GM18505 (cell line): ENCODE results near the gene DNAH2.

Experiments
- ATAC-seq: cut with Tn5 transposase; IDR thresholded peaks from one replicate; pipeline ENCODE4 v1.9.1; 2021; ENCODE audit not compliant: unreplicated experiment
- POLR2A ChIP-seq: IDR thresholded peaks from 4 replicates; pipeline ENCODE4 v1.6.1; 2011; ENCODE audit warnings: borderline replicate concordance; ENCODE audit not compliant: insufficient read depth, insufficient read length; ENCODE audit errors: extremely low read depth

DNAH2 gene, protein sequence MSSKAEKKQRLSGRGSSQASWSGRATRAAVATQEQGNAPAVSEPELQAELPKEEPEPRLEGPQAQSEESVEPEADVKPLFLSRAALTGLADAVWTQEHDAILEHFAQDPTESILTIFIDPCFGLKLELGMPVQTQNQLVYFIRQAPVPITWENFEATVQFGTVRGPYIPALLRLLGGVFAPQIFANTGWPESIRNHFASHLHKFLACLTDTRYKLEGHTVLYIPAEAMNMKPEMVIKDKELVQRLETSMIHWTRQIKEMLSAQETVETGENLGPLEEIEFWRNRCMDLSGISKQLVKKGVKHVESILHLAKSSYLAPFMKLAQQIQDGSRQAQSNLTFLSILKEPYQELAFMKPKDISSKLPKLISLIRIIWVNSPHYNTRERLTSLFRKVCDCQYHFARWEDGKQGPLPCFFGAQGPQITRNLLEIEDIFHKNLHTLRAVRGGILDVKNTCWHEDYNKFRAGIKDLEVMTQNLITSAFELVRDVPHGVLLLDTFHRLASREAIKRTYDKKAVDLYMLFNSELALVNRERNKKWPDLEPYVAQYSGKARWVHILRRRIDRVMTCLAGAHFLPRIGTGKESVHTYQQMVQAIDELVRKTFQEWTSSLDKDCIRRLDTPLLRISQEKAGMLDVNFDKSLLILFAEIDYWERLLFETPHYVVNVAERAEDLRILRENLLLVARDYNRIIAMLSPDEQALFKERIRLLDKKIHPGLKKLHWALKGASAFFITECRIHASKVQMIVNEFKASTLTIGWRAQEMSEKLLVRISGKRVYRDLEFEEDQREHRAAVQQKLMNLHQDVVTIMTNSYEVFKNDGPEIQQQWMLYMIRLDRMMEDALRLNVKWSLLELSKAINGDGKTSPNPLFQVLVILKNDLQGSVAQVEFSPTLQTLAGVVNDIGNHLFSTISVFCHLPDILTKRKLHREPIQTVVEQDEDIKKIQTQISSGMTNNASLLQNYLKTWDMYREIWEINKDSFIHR (N-terminal part only)

DNA sequence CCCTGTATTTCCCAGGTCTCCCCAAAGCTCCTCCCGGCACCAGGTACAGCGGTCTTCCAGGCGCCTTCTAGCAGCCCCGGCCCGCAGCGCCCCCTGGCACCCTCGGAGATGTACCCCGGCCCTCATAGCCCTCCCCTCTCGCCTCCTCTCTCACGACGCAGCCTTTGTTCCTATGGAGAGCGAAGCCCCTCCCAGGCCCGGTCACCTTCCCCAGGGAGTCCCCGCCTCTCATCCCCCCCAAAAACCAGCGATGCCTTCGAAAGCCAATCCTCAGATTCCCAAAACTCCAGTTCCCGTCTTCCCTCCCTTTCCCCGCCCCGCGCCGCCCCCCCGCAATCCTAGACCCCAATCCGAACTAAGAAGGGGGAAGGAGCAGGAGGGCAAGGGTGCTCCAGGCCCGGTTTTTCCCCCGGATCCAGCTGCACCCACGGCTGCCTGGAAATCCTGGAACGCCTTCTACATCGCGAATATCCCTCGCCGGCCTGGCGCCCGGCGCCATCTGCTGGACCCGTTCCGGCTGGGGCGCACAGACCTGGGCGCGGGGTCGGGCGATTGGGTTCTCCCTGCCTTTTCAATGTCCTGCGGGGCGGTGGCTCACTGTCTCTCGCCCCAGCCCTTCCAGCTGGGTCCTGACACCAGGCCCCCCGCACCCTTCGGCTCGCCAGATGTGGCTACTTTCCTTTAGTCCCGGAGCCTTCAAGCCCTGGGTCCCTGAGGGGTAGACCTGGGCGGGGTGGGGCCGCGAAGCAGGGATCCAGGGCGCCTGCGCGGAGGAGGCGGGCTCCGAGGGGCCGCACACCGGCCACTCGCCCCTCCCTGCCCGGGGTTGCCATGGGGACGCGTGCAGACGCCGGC, at the start of gene DNAH2:
Gene DNAH2, plus strand, starts transcription at position 844 of the 855 bp plus-strand sequence. CDS start 1,991 bp downstream, outside the sequence.
- ATAC-seq: no peak
- TF ChIP-seq POLR2A: no peak

DNA sequence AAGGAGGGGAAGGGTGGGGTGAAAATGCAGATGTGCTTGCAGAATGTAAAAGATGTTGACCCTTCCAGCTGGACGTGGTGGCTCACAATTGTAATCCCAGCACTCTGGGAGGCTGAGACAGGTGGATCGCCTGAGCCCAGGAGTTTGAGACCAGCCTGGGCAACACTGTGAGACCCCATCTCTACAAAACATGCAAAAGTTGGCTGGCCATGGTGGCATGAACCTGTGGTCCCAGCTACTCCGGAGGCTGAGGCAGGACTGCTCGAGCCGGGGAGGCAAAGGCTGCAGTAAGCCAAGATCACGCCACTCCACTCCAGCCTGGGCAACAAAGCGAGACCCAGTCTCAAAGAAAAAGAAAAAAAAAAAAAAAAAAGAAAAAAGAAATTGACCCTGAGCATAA, 49.1 kb upstream of the DNAH2 start:
- no peak for TF ChIP-seq POLR2A
- ATAC-seq: no peak

DNA sequence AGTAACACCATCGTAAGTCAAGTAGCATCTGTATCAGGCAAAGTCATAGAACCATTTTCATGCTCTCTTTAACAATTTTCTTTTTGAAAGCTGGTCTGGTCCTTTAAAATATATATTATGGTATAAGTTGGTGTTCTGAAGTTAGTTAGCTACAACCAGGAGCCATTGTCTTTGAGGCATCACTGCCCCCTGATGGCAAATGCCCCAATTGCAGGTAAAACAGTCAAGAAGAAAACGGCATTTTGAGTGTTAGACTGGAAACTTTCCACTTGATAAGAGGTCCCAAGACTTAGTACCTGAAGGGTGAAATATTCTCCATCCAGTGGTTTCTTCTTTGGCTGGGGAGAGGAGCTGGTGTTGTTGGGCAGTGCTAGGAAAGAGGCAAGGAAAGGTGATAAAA, 44.3 kb upstream of the DNAH2 start:
- no peak for ATAC-seq
- no peak for TF ChIP-seq POLR2A

DNA sequence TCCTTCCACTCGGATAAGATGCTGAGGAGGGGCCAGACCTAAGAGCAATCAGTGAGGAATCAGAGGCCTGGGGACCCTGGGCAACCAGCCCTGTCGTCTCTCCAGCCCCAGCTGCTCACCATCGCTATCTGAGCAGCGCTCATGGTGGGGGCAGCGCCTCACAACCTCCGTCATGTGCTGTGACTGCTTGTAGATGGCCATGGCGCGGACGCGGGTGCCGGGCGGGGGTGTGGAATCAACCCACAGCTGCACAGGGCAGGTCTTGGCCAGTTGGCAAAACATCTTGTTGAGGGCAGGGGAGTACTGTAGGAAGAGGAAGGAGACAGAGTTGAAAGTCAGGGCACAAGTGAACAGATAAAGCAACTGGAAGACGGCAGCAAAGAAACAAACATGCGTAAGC, 42.6 kb upstream of the DNAH2 start:
- no peak for ATAC-seq
- TF ChIP-seq POLR2A: no peak

DNA sequence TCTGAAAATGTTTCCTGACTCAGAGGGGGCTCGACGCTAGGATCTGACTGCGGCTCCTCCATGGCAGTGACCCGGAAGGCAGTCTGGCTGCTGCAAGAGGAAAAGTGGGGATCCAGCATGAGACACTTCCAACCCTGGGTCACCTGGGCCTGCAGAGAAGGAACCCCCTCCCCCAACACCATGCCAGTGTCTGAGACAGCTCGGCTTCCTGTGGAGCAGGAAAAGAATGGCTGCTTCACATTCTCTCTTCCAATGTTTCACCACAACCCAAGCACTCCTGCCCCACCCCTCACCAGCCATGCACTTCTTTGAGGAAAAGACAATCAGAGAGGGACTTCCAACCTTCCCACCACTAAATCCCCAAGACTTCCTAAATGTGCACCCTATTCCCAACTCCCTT, 41.0 kb upstream of the DNAH2 start:
- no peak for ATAC-seq
- no peak for TF ChIP-seq POLR2A

DNA sequence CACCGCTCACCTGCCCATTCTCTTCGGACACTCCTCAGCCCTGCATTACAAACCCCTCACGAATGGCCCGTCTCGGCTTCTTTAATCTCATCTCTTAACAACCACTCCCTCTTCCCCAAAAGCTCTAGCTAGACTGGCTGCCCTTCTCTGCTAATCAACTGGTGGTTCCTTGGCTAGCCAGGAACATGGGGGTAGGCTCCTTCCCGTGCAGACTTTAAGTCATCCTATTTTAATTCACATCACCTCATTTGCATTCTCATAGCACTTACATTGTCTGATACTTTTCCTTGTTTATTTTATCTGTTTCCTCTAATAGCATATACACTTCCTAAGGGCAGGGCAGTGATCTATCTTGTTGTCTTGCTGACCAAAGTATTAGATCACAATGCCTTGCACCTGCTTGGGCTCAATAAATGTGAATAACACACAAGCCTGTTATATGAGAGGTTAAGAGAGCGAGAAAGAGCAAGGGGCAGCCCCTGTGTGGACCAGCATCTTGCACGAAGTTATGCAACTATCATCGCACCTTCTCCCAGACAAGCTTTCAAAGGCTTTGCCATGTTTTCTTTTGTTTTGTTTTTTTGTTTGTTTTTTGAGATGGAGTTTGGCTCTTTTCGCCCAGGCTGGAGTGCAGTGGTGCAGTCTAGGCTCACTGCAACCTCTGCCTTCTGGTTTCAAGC, 40.0 kb upstream of the DNAH2 start:
- ATAC-seq: no peak
- TF ChIP-seq POLR2A: no peak

DNA sequence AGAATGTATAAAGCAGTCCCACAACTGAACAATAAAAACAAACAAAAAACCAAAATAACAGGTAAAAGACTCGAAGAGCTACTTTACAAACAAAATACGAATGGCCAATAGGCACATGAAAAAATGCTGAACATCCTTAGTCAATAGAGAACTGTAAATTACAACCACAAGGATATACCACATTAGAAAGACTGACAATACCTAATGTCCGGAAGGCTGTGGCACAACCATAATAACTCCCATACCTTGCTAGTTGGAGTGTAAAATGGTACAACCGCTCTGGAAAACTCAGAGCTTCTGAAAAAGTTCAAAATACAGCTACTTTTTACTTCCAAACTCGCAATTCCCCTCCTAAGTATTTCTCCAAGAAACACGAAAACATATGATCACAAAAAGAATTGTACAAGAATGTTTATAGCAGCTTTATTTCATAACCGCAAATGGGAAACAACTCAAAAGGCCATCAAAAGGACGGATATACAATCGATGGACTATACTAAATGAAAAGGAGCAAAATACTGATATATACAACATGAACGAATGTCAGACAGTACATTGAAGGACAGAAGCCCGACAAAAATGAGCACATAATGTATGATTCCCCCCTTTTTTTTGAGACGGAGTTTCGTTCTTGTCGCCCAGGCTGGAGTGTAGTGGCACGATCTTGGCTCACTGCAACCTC, 32.6 kb upstream of the DNAH2 start:
- no peak for TF ChIP-seq POLR2A
- no peak for ATAC-seq

DNA sequence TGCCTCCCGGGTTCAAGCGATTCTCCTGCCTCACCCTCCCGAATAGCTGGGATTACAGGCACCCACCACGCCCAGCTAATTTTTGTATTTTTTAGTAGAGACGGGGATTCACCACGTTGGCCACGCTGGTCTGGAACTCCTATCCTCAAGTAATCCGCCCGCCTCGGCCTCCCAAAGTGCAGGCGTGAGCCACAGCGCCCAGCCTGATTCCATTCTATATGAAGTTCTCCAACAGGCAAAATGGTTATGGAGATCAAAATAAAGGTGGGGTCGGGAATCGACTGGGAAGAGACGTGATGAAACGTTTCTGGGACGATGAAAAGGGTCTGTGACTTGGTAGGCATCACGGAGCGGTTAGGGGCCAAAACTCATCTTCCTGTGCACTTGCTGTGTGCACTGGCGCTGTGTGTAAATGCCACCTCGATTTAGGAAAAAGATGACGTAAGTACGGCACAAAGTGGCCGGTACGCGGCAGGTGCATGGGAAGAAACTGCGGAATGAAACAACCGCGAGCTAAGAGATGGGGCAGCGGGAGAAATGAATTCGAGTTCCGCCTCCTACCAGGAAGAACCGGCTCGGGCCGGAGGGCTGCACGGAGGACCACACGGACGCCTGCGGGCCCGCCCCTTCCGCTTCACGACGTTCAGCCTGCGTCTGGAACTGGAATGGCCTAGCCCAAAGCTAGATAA, 31.9 kb upstream of the DNAH2 start:
- peak; percentile 85 for TF ChIP-seq POLR2A
- peak; percentile 63 for ATAC-seq

DNA sequence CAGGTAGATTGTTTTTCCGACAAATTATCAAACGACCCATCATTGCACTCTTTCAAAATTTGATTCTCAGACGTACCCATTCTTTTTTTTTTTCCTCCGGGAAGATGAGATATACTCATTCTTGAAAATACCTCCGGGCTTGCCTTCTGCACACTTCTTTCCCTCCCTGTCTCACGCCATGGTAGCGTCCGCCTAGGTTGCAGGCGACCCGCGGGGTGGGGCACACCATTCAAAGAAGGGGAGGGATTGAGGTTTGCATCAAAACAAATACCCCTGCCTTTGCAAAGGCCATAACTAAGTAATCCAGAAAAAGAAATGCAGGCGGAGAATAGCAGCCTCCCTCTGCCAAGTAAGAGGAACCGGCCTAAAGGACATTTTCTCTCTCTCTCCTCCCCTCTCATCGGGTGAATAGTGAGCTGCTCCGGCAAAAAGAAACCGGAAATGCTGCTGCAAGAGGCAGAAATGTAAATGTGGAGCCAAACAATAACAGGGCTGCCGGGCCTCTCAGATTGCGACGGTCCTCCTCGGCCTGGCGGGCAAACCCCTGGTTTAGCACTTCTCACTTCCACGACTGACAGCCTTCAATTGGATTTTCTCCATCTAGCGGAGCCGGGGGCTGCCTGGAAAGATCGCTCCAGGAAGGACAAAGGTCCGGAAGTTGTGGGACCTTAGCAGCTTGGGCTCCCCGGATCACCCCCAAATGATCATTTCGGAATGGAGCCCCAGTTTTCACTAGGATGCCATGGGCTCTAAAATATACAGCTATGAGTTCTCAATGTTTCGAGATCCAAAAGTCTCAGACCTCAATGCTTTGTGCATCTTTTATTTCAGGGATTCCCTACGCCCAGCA, 31.1 kb upstream of the DNAH2 start:
- peak; percentile 38 for ATAC-seq
- peak; percentile 96 for TF ChIP-seq POLR2A

DNA sequence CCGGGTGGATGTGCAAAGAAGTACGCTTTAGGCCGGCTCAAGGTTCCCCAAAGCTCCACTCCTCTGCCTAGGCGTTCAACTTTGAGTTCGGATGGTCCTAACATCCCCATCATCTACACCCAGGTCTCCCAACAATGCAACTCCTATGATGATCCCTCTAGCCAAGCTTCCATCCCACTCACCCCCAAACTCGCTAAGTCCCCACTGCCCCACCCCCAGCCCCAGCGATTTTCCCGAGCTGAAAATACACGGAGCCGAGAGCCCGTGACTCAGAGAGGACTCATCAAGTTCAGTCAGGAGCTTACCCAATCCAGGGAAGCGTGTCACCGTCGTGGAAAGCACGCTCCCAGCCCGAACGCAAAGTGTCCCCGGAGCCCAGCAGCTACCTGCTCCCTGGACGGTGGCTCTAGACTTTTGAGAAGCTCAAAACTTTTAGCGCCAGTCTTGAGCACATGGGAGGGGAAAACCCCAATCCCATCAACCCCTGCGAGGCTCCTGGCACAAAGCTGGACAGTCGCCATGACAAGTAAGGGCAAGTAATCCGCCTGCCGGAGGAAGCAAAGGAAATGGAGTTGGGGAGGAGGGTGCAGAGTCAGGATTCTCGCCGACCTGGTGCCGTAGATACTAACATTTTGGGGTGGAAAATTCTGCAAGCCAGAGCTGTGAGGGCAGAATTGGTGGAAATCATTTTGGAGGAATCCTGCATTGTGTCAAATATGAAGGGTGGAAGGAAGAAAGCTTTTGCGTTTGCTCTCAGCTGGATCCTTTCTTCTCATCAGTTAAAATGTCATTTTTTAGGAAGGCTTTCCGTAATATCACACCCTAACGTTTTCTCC, 30.3 kb upstream of the DNAH2 start, which contains the start of gene TP53:
Gene TP53, minus strand, starts transcription at position 419 of the 836 bp plus-strand sequence. CDS start 10,896 bp downstream, outside the sequence.
- no peak for ATAC-seq
- TF ChIP-seq POLR2A: peak; percentile 99
